Measurements from ENCODE around the gene CELSR3.
A peak's percentile ranks its signal among the peaks of the same experiment; 100 is the strongest.

Gene CELSR3, protein sequence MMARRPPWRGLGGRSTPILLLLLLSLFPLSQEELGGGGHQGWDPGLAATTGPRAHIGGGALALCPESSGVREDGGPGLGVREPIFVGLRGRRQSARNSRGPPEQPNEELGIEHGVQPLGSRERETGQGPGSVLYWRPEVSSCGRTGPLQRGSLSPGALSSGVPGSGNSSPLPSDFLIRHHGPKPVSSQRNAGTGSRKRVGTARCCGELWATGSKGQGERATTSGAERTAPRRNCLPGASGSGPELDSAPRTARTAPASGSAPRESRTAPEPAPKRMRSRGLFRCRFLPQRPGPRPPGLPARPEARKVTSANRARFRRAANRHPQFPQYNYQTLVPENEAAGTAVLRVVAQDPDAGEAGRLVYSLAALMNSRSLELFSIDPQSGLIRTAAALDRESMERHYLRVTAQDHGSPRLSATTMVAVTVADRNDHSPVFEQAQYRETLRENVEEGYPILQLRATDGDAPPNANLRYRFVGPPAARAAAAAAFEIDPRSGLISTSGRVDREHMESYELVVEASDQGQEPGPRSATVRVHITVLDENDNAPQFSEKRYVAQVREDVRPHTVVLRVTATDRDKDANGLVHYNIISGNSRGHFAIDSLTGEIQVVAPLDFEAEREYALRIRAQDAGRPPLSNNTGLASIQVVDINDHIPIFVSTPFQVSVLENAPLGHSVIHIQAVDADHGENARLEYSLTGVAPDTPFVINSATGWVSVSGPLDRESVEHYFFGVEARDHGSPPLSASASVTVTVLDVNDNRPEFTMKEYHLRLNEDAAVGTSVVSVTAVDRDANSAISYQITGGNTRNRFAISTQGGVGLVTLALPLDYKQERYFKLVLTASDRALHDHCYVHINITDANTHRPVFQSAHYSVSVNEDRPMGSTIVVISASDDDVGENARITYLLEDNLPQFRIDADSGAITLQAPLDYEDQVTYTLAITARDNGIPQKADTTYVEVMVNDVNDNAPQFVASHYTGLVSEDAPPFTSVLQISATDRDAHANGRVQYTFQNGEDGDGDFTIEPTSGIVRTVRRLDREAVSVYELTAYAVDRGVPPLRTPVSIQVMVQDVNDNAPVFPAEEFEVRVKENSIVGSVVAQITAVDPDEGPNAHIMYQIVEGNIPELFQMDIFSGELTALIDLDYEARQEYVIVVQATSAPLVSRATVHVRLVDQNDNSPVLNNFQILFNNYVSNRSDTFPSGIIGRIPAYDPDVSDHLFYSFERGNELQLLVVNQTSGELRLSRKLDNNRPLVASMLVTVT (N-terminal part only)

DNA sequence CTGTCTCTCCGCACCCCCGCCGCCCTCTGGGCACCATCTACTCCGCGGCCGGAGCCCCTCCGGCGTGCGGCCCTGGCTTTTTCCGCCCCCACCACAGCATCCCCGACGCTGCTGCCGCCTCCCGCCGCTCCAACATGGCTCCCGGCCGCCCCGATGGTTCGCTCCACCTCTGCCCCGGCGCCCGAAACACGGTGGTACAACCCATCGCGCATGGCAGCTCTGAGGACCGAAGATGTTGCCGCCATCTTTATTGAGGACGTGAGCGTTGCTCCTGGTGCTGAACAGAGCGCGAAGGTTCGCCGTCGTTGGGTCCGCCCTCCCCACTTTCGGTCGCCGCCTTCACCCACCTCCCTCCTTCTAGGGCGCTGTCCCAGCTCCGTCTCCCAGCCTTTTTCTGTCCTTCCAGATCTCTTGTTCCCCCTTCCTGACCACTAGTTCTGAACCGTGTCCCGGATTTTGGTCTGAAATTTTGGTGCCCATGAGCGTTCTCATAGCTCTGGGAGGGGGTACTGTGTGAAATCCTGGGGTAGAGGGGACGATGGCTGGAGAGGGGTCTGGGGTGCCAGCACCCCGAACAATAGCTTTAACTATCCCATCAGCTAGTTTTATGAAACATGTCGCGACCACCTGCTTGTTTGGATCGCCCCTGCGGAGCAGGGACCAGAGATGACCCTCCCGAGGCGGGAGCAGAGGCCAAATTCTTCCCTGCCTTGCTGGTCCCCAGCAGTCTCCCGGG, at the start of gene CELSR3:
TSS of gene CELSR3 (minus strand) at position 134 of the 736 bp plus-strand sequence. CDS start 252 bp downstream, outside the sequence.
- DNase-seq (ENCODE audit: low read depth): peak; percentile 55

DNA sequence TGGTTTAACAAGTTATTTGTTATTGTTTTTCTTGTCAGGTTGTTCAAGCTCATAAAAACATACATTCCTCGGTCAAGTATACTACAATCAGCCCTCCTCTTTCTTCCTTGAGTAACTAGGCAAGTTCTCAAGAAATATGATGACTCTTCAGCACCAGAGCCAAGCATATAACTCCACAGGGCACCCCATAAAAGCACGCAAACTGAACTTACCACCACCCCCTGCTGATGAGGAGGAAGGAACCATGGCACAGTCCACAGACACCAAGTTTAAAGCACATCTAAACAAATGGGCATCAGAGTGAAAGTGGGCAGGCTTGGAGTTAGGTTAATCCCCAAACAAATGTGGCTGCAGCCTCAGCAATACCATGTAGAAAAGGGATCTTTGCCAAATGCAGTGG, 49.0 kb upstream of the CELSR3 start:
- DNase-seq (ENCODE audit: low read depth): no peak

DNA sequence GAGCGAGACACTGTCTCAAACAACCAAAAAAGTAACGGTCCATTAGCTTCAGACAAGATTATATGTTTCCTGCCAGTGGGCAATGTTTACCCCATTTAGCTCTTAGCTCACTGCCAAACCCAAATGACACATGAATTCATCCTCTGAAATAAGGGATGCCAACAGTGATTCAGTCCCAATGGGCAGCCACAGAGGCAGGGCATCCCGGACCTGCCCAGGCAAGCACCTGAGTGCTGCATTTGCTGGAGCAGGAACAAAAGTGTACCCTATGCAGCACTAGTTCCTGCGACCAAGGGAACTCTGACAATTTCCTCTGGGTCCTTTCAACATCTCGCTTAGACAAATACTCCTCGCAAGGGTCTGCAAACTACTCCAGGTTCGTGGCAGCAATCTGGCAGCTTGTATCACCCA, 46.4 kb upstream of the CELSR3 start:
- no peak for DNase-seq (ENCODE audit: low read depth)

DNA sequence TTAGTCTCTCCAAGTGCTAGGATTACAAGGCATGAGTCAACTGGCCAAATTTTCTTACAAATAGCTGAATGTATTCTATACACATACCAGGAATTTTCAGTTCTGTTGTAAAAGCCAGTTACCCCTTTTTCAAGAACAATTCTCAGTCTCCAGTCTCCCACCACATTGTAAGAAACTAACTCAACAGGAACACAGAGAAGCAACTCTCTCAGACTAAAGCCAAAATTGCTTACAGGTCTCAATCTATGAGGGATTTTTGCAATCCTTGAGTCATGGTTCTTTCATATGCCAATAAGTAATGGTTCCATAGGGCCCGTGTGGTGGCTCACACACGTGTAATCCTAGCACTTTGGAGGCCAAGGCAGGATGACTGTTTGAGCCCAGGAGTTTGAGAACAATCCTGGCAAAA, 45.8 kb upstream of the CELSR3 start:
- no peak for DNase-seq (ENCODE audit: low read depth)

DNA sequence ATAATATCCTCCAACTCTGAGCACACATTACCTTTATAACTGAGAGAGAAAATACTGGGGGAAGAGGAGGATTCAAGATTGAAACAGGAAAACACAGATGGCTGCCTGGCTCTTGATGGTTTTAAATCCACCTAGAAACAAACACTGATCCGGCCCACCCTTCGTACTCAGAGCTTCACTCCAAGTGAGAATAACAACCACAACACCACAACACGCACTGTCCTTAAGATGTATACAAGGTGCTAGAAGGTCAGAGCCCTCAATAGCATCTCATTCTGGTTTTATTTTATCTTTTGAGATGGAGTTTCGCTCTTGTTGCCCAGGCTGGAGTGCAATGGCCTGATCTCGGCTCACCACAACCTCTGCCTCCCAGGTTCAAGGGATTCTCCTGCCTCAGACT, 44.5 kb upstream of the CELSR3 start:
- no peak for DNase-seq (ENCODE audit: low read depth)

DNA sequence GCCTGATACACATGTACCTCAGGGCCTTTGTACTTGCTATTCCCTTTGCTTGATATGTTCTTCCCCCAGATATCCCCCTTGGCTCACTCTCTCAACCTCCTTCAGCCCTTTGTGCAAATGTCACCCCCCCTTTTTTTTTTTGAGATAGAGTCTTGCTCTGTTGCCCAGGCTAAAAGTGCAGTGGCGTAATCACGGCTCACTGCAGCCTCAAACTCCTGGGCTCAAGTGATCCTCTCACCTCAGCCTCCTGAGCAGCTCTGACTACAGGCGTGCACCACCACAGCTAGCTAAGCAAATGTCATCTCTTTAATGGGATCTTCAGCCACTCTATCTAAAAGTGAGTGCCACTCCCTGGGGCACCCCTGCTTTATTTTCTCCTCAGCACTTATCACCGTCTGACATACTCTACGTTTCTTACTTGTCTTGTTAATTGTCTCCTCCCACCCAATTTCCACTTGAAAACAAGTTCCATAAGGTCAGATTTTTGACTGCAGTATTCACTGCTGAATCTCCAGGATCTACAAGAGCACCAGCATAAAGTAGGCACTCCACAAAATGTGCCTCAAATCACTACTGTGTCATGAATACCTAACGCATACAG, 39.7 kb upstream of the CELSR3 start:
- DNase-seq (ENCODE audit: low read depth): no peak

DNA sequence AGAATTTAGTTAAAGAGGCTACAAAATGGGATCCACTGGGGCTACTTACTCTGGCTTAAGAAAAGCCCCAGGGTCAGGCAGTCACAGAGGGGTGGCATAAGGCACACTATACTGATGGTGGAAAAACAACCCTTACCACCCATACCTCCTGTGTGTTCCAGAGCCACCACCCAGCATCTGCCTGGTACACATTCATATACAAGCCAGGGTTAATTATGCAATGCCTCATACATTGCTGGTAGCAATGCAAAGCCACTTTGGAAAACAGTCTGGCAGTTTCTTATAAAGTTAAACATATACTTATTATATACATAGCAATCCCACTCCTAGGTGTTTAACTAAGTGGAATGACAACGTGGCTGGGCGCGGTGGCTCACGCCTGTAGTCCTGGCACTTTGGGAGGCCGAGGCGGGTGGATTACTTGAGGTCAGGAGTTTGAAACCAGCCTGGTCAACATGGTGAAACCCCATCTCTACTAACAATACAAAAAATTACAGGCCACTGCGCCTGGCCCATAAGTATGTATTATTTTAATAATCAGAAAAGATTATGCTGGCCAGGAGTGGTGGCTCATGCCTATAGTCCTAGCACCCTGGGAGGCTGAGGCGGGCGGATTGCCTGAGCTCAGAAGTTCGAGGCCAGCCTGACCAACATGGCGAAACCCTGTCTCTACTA, 38.2 kb upstream of the CELSR3 start:
- DNase-seq (ENCODE audit: low read depth): no peak

DNA sequence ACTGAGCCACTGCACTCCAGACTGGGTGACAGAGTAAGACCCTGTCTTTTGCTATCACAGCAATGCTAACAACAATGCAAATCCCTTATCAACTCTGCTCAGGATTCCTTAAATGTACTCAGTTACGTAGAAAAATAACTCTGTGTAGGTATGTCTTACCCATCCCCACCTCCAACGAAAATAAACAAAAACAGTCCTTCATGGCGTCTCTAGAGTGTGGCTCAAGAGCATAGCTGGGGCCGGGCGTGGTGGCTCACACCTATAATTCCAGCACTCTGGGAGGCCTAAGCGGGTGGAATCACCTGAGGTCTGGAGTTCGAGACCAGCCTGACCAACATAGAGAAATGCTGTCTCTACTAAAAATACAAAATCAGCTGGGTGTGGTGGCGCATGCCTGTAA, 36.2 kb upstream of the CELSR3 start:
- no peak for DNase-seq (ENCODE audit: low read depth)

DNA sequence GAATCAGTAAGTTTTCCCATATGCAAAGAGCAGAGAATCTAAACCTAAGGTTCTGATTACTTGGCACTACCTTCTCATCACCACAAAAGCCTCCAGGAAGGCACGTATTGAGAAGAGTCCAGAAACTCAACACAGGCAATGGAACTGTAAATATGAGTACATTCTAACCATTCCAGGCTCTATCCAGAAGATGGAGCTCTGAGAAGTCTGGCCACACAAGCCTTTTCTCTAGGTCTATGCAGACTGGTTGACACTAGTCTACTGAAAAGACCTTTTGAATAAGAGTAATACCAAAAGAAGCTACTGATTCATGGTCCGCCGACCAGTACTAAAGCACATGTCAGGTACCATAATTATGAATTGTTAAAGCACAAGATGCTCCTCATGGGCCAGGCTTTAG, 35.3 kb upstream of the CELSR3 start:
- DNase-seq (ENCODE audit: low read depth): no peak

DNA sequence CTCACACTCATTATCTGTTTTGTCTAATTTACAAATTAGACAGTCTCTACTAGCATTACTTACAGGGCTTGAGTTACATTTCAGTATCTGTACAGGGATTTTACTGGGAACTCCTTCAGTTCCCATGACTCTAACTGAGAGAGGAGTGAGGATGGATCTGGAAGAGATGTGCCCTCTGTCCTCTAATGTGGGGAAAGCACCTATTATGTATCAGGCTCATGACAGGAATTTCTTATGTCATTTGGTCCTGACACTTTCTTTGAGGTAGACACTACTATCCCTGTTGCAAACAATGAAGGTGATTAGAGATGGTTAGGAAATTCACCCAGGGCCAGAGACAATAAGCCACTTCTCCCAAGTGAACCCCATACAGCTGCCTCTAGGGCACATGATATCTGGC, 33.9 kb upstream of the CELSR3 start:
- no peak for DNase-seq (ENCODE audit: low read depth)

DNA sequence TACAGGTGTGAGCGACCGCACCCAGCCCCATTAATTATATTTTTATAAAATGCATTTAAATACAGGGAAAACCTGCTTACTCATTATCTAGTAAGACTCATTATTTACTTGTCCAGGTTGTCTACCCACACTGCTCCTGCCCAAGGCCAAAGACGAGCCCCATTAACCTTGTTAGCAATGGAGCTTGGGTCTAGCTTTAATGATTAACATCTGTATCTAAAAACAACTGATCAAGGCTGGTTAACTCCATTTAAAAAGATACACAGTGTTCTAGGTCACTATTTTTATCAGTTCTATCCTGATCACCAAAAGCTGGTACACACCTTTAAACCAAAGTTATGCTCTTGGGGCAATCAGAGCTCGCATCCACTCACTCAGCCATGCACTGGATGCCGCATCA, 33.5 kb upstream of the CELSR3 start:
- no peak for DNase-seq (ENCODE audit: low read depth)

DNA sequence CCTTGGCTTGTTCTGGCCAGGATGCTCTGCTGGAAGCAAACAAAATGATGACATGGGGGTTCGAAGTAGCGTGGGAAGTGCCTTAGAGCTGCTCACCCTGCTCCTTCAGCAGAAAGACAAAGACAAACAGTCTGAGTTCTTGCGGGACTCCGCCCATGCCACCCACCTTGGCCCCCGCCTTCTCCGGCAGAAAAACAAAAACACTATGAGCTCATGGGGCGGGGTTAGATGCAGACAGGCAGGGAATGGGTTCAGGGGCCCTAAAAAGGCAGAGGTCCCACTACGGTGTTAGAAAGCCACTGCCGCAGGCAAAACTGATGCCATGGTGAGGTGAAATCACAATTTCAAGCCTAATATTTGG, 32.7 kb upstream of the CELSR3 start:
- no peak for DNase-seq (ENCODE audit: low read depth)

DNA sequence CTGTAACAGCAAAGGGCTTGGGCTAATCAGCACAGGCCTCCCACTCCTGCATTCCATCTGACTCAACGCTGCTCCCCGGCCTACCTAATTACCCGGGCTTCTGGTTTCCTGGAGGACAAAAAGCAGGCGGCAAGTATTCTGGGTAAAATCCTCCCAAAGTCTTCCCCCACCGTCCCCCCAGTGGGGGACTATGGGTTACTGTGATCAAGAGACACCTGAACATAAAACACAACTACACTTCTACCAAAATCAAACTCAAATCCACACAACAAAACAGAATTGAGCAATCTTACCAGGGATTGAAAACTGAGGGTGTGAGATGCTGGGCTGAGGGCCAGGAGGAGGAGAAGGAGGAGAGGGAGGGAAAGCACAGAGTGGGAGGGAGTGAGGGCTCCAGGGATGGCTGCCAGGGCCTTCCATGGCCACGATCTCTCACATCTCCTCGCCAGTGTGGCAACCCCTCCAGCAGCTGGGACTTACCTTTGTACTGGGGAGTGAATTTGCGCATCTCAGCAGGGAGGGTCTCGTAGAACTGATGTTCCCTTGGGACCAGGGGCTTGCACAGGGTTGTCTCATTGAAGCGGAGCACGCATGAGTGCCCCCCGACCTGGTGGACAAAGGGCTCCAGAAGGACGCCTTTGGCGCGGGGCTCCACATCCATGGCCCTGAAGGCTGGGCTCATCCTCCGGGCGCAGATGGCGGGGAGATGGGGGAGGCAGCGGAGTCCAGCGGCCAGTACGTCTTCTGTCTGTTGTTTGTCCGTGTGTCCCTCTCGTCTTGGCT, 32.1 kb upstream of the CELSR3 start:
- peak; percentile 58 for DNase-seq (ENCODE audit: low read depth)

DNA sequence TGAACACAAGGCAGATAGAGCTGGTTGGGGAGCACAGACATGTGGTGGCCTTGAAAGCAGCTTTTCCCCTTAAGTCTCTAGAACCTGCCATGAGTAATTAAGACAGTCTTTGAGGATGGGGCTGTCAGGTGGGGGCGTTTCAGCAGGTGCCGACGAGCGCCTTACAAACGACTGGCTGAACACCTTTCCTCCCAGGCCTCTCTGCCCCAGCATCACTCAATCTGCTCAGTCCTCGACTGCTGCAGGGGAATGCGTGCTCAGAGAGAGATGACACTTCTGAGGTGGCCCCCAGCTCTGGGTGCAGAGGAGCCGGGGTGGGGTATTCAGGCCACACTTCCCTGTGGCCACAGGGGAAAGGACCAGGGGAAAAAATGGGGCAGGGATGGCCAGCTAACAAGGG, 31.1 kb upstream of the CELSR3 start:
- no peak for DNase-seq (ENCODE audit: low read depth)

DNA sequence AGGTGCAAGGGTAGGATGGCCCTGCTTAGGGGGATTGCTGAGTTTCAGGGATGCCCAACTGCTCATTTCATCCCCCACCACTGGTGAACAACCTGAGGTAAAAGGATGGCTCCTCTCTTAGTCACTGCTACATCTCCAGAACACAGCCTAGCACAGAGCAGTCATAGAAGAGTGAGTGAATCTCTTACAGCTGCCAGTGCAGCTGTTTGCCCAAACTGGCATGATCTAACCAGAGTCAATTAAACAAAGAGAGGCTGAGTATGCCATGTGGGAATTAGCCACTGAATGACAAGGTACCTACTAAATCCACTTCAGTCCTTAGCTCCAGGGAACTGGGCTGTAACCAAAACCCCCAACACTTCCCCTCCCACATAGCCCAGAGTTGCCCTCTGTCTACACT, 29.9 kb upstream of the CELSR3 start:
- DNase-seq (ENCODE audit: low read depth): no peak

DNA sequence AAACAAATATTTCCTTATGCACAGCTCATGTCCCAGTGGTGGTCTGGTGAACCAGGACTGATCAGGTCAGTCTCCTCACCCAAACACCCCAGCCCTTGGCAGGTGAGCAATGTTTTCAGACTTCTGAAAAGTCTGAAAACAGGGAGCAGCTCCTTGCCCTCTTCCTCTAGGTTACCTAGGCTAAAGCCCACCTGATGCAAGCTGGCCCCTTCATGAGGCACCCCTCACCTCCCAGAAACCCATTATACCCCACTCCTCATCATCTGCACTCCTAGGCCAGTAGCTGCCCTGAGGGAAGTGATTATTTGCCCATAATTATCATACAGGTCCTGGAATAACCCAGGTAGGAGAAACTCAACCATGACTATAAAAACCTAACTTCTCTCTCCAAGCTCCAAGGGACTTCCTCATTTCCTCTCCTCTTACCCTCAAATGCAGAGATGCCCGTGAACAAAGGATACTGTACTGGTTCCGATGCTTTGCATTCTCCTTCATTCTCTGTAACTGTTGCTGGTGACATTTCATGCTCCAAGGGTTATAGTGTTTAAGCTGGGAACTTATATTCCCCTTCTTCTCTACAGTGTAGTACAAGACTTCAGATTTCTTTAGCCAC, 28.3 kb upstream of the CELSR3 start:
- DNase-seq (ENCODE audit: low read depth): no peak

DNA sequence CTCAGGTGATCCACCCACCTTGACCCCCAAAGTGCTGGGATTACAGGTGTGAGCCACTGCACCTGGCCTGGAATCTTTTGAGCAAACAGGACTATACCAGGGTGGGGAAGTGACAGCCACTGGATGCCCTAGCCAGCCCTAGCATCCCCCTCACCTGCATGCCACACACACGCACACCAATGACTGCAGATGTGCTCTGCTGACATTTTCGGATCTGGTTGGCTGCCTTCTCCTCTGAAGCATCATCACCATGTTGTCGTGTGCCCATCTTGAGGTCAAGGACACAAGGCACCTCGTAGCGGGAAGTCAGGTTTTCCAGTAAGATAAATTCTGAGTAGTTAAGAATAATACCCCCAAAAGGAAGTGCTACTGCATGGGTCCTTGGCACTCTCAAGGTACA, 26.7 kb upstream of the CELSR3 start:
- DNase-seq (ENCODE audit: low read depth): no peak

DNA sequence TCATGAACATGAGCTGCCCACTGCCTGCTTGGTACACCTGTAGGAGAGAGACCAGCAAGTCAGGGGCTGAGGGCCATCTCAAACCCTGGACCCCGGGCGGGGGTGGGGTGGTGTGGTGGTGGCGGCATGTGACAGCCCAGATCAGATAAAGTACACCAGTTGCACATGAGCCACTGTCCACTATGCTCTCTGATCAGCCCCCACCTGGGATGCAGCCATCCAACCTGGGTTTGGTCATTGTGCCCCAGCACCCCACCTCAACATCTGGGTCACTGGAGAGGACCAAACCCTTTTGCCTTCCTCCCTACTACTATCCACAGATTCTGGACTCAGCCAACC, 26.0 kb upstream of the CELSR3 start:
- DNase-seq (ENCODE audit: low read depth): no peak

DNA sequence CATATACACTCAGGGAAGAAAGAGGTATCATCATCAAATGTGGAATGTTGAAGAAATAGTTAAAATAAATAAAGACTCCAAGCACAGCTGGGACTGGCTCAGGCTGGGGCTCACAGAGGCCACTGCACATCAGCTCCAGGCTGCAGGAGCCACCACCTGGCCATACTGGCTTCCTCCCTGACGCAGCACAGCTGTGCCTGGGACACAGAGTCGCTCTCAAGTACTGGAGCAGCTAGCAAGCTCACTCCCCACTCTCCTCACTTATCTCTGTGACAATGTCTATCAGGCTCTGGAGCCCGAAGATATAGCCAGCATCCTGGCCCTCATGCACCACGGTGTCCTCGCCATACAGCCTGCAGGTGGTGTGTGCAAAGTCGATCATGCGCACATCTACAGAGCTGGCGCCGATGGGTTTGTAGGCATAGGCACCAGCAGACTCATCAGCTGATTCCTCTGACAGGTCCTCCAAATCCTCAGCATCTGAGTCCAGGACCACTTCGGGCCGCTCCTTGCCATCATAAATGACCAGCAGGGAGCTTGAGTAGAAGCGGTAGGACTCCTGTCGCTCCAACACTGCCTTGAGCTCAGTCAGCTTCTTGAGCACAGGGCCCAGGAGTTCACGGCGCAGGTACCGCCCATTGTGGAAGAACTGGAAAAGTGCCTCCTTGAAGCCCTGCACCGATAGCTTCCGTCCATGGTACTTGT, 25.5 kb upstream of the CELSR3 start:
- DNase-seq (ENCODE audit: low read depth): no peak
